ENCODE data around the gene ZNF548. TPM values are rescaled to one million over a fixed set of nuclear protein-coding genes. Genes with fewer than 3 reads are reported as not detected.

Gene ZNF548
- total RNA-seq, 1 donor from 2014 or later, result 6.9 TPM

DNA sequence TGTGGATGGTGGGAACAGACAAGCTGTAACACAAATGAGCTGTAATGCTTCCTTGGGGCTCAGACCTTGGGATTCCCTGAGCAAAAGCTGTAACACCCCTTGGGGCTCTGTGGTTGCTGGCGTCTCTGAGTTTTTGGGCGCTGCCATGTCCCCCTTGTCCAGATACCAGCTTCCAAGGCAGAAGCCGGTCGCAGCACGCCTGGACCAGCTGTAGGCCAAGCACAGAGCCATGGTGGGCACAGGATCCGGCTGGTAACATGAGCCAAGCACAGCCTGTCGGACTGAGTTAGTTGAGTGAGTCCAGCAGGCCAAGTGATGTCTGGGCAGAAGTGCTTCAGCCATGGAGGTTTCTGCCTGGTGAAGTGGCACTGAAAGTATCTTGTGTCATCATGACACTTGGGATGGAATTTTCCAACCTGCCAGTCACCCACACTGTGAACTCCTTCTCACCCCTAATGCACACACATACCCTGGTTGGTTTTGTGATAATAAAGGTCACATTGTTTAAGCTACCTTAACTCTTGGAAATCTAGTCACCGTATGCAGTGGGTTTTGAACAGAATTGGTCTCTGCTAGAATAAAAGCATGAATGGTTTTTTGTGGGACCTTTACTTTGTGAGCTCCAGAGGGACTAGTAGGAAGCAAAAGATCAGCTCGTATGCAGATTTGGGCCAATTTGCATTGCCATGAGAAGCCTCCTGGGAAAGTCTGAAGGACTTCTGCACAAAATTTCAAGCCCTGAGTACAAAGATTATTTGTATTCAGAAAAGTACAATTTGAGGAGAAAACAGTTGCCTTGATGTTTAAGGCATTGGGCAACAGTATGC lies 14.3 kb downstream of the ZNF548 start:
- ATAC-seq, result no peak

DNA sequence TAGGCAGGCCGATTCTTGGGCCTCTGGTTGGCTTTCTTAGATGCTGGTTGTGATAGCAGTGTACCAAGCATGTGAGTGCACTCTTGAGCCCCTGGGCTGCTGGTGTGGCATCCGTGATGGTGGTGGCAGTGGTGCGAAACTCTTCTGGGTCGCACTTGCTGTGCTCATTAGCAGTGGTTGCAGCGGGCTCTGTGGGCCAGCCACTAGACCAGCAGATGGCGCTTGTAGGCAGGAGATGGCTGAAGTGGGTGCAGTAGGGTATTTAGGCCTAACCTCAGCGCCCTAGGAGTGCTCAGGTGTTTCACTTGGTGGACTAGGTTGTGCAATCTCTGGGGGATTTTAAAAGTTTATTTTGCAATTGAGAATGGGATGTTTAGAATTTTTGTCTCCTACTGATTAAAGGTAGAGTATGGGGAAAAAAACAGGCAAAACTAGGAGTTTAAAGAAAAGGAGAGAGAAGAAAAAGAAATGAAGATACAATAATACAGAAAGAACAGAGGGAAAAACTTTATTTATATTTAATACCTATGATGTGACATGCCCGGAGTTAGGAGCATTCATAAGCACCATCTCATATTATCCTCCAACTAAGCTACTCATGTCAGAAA lies 17.0 kb downstream of the ZNF548 start:
- peak; percentile 65 for ATAC-seq

DNA sequence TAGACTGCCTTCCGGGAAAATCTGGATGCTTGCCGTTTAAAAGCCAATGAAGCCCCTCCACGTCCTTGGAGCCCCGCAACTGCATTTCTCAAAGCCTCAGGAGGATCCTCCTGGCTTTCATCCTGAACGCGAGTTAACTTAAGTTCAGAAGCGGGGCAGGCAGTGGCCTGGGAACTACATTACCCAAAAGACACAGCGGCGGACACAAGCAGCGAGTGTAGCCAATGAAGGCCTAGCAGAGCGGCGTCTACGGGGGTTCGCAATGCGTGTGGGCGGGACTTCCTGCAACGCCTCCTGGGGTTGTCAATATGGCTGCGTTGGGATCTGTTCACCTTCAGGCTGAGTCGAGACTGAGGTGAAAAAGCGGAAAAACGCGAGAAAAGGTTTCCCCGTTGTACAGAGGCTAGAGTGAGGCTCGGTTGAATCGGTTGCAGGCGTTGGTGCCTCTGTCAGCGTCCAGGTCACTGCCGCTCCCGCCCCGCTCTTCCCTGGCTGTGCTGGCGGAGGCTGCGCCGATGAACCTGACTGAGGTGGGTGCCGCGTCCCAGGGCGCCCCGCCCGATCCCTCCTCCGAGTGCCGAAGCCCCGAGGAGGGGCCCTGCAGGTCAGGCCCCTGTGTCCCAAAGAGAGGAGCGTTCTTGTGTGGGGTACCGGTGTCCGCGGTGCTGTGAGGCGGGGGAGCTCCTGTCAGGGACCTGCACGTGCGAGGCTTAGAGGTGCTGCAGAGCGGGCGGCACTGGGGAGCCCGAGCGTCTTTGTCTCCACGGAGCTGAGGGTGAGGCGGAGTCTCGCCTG lies 21.4 kb downstream of the ZNF548 start, which contains the start of gene ZNF17:
ZNF17 (plus strand) TSS at position 285 of the 795 bp plus-strand sequence. CDS start 2,455 bp downstream, outside the sequence.
- ATAC-seq, result peak; percentile 99

DNA sequence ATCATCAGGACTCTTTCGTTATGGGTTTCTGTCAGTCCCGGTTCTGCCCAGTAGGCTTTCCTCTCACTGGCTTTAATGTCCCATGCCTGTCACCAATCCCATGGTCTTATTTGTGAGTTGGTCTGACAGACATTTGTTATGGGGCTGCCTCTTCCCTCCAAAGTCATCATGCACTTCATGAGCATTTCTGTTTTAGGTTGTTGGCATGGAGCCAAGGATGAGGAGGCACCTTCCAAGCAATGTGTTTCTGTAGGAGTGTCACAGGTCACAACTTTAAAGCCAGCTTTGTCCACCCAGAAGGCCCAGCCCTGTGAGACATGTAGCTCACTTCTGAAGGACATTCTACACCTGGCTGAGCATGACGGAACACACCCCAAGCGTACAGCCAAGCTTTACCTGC lies 29.8 kb downstream of the ZNF548 start:
- no peak for ATAC-seq

DNA sequence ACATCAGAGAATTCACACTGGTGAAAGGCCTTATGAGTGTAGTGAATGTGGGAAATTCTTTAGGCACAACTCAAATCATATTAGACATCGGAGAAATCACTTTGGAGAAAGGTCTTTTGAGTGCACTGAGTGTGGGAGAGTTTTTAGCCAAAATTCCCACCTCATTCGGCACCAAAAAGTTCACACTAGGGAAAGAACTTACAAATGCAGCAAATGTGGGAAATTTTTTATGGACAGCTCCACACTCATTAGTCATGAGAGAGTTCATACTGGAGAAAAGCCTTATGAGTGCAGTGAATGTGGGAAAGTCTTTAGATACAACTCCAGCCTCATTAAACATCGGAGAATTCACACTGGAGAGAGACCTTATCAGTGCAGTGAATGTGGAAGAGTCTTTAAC lies 31.4 kb downstream of the ZNF548 start:
- ATAC-seq, result no peak

DNA sequence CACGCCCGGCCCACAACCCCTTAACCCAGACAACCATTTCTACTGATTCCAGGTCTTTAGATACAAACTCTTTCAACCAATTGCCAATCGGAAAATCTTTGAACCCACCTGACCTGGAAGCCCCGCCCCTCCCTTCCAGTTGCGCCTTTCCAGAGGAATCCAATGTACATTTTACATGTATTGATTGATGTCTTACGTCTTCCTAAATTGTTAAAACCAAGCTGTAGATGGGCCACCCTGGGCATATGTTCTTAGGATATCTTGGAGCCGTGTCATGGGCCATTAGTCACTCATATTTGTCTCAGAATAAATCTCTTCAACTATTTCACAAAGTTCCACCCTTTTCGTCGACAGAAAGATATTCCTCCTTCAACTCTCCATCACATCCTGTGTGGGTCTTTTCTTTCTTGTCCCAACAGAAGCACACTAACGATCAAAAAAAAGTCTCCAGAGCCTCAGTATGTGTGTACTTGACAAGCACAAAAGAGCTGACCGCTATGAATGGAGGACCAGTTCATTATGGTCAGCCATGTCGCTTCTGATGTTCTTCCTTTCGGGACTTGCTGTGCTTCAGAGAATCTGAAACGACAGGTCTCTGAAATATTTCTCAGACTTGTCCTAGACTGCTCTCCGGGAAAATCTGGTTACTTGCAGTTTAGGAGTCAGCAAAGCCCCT lies 44.9 kb downstream of the ZNF548 start:
- ATAC-seq, result no peak

DNA sequence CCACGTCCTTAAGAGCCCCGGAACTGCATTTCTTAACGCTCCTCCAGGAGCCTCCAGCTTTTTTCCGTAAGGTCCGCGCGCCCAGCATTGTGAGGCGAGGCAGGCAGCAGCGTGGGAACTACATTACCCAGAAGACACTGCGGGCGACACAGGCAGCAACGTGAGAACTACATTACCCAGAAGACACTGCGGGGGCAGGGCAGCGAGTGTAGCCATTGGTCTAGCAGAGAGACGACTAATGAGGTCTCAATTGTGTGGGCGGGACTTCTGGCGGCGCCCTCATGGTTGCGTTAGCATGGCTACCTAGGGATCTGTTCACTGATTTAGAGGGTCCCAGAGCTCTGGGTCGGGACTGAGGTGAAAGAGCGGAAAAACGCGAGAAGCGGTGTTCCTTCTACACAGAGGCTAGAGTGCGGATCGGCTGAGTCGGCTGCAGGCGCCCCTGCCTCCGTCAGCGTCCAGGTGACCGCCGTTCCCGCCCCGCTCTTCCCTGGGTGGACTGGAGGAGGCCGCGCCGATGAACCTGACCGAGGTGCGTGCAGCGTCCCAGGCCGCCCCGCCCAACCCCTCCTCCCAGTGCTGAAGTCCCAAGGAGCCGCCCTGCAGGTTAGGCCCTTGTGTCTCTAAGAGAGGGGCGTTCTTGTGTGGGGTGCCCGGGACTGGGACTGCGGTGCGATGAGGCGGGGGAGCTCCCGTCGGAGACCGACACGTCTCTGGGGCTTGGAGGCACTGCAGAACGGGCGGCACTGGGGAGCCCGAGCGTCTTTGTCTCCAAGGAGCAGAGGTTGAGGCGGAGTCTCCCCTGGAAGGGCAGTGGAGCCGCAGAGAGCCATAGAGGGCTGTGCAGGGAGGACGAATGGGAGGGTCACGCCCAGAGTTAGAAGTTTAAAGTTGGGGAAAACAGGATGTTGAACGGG lies 45.7 kb downstream of the ZNF548 start, which contains the start of gene ZNF749:
ZNF749 (plus strand) TSS at position 264 of the 917 bp plus-strand sequence; CDS start at position 518, 254 bp downstream.
- ATAC-seq, result peak; percentile 100

DNA sequence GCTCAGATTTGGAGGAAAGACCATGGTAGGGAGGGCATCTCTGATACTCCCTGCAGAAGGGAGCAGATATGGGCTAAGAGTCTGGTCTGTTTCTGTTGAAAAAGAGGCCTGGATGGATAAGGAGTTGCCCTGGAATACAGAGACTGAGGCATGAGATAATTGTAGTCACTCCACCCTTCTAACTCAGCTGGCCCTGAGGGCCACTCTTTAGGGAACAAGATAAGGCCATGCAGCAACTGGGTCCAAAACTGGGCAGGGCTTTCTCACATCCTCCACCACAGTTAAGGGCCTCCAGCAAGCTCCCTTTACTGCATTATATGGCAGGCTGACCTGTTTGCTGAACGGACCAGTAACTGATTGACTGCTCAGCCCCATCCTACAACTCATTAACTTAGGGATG lies 46.8 kb downstream of the ZNF548 start:
- ATAC-seq, result no peak

DNA sequence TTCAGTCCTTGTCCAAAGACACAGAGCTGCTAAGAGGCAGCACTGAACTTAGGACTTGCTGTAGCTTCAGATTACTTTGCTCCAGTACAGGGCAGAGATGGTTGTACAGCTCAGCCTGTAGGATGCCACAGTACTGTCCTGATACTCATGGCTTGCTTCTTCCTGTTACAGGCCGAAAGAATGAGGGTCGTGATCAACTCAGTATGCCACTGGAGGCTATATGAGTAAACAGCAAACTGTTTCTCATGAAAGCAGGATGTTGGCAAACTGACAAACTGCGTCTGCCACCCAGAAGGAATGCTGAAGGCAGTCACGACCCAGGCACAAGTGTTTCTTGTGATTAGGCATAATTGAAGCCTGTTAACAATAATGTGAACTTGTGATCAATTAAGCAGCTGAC lies 48.3 kb downstream of the ZNF548 start:
- no peak for ATAC-seq

DNA sequence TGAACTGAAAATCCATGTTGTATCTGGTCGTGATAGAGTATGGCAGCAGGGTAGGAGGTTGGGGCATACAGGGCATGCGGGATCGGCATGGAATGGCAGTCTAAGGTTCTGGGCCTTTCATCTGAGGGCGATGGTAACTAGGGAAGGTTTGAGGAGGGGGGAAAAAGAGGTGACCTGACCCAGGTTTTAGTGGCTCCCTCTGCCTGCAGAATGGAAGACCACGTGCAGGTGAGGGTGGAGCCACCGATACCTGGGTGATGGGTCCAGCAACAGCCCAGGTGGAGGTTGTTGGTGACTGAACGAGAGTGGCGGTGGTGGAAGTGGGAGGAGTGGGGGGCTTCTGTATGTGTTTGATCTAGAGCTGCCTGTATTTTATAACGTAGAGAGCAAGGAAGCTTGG lies 49.3 kb downstream of the ZNF548 start:
- ATAC-seq, result no peak

DNA sequence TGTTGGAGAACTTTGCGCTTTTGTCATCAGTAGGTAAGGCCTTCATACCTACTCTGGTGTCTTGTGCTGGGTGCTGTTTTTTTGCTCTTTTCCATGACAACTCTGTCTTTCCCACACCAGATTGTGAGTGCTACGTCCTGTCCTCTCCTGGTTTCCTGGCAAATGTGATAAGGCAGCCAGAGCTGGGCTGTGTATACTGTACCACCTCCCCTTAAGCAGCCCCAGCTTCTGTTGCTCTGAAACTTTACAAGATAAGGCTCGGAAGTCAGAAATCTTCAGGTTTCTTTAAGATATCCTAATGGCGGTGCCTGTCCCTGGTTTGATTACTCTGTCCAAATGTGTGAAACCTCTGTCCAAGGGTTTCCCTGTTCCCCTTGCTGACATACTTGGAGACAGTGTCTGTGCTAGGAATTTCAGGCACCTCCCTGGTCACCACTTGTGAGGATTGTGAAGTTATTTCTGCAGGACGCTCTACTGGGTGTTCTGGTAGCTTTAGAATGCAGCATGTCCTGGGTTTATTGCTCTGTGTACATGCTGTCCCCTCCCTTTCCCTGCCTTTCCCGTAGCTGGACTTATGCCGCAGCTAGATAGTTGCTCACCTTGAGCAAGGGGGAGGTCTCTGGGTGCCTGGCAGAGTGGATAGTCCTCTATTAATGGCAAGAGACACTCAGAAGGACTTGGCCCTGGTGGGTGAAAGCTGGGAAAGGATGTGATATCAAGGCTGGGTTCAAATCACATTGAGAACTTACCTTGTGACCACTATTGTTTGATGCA lies 52.5 kb downstream of the ZNF548 start:
- no peak for ATAC-seq

DNA sequence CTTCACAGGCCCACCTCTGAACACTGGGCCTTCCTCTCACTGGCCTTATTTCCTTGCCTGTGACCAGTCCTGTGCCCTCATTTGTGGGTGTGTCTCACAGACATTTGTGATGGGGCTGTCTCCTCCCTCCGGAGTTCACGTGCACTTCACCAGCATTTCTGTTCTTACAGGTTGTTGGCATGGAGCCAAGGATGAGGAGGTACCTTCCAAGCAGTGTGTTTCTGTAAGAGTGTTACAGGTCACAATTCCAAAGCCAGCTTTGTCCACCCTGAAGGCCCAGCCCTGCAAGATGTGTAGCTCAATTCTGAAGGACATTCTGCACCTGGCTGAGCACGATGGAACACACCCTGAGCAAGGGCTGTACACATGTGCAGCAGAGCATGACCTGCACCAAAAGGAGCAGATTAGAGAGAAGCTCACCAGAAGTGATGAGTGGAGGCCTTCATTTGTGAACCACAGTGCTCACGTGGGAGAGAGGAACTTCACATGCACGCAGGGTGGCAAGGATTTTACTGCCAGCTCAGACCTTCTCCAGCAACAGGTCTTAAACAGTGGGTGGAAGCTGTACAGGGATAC lies 53.6 kb downstream of the ZNF548 start:
- ATAC-seq, result peak; percentile 55

DNA sequence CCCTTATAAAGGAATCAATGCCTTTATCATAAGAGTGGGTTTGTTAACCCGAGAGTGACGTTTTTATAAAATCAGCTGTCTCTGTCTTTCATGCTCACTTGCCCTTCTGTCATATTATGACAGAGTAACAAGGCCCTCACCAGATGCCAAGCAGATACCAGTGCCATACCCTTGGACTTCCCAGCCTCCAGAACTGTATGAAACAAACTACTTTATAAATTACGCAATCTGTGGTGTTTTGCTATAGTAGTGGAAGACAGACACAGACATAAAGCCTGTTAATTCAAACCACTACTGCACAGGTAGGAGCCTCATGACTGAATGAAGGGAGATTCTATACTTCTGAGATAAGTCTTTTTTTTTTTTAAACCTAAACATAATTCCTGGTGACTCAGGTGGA lies 62.7 kb downstream of the ZNF548 start:
- ATAC-seq, result no peak

Other genes with a start within 250 kb of the ZNF548 start
- gene ZIM3, start 244.7 kb upstream of the ZNF548 start, total RNA-seq, result not detected
- gene DUXA, start 222.4 kb upstream of the ZNF548 start, total RNA-seq, result not detected
- gene ZNF264, start 198.4 kb upstream of the ZNF548 start, total RNA-seq, result 24.6 TPM
- gene AURKC, start 158.8 kb upstream of the ZNF548 start, total RNA-seq, result 1.1 TPM
- gene ZNF805, start 149.2 kb upstream of the ZNF548 start, total RNA-seq, result 6.8 TPM
- 68.7 TPM for gene ZNF460, start 109.4 kb upstream of the ZNF548 start, total RNA-seq
- gene ZNF543, start 69.4 kb upstream of the ZNF548 start, total RNA-seq, result 4.5 TPM
- gene ZNF304, start 38.6 kb upstream of the ZNF548 start, total RNA-seq, result 5.3 TPM
- gene TRAPPC2B, start 26.3 kb upstream of the ZNF548 start, total RNA-seq, result 8.4 TPM
- gene ZNF547, start 26.3 kb upstream of the ZNF548 start, total RNA-seq, result 1.4 TPM
- gene ZNF17, start 21.3 kb downstream of the ZNF548 start, total RNA-seq, result 6.5 TPM
- 6.4 TPM for gene ZNF749, start 45.5 kb downstream of the ZNF548 start, total RNA-seq
- gene VN1R1, start 67.3 kb downstream of the ZNF548 start, total RNA-seq, result 0.28 TPM
- gene ZNF772, start 87.7 kb downstream of the ZNF548 start, total RNA-seq, result 4.5 TPM
- 5.7 TPM for gene ZNF419, start 97.9 kb downstream of the ZNF548 start, total RNA-seq
- 3.8 TPM for gene ZNF773, start 110.1 kb downstream of the ZNF548 start, total RNA-seq
- 1.6 TPM for gene ZNF549, start 137.5 kb downstream of the ZNF548 start, total RNA-seq
- 2.7 TPM for gene ZNF550, start 170.0 kb downstream of the ZNF548 start, total RNA-seq
- gene ZNF416, start 189.1 kb downstream of the ZNF548 start, total RNA-seq, result 6.4 TPM
- 1.1 TPM for gene ZIK1, start 194.3 kb downstream of the ZNF548 start, total RNA-seq
- gene ZNF530, start 210.0 kb downstream of the ZNF548 start, total RNA-seq, result 2.1 TPM
- 9.6 TPM for gene ZNF134, start 224.4 kb downstream of the ZNF548 start, total RNA-seq
- gene ZNF211, start 243.3 kb downstream of the ZNF548 start, total RNA-seq, result 4.0 TPM